ENCODE measurements around the gene EMD. TPM values are rescaled to one million over a fixed set of nuclear protein-coding genes. Genes with fewer than 3 reads are reported as not detected.

Gene EMD
- total RNA-seq, 4 donors from 2014 or later, result 36.5 to 71.6 (median 57.2) TPM

DNA sequence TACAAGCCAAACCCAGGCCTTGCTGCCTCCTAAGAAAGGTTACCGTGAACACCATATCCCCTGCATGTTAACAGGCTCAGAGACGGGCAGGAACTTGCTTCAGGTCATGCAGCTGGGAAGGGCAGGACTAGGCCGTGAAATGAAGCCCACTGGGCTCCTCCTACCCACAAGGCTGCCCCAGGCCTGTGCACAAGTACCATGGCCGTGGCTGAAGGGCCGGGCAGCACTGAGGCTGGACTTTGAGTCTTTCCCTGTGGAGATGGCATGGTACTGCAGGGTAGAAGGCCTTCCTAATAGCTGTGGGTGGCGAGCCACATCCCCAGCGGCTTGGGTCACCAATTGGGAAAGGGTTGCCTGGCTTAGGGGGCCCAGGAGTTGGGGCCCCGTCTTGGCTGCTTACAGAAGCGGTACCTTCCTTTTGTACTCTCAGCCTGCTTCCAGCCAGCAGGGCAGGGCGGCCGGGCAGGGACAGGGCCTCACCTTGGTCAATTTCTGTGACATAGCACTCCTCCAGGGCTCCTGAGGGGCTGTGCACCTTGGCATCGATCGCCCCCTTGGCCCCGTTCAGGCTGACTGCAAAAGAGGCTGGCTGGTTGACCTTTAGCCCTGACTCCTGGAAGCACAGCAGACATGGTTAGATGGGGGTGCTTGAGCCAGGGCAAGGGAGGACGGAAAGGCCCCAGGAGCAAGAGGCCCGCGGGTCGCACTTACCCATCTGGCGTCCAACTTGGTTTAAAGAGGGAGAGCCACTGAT, 28.5 kb upstream of the EMD start:
- DNase-seq, result no peak
- TF ChIP-seq POLR2A (IDR thresholded peaks at IDR 0.05), result no peak
- TF ChIP-seq, protein P1, sequence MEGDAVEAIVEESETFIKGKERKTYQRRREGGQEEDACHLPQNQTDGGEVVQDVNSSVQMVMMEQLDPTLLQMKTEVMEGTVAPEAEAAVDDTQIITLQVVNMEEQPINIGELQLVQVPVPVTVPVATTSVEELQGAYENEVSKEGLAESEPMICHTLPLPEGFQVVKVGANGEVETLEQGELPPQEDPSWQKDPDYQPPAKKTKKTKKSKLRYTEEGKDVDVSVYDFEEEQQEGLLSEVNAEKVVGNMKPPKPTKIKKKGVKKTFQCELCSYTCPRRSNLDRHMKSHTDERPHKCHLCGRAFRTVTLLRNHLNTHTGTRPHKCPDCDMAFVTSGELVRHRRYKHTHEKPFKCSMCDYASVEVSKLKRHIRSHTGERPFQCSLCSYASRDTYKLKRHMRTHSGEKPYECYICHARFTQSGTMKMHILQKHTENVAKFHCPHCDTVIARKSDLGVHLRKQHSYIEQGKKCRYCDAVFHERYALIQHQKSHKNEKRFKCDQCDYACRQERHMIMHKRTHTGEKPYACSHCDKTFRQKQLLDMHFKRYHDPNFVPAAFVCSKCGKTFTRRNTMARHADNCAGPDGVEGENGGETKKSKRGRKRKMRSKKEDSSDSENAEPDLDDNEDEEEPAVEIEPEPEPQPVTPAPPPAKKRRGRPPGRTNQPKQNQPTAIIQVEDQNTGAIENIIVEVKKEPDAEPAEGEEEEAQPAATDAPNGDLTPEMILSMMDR (IDR thresholded peaks at IDR 0.05), result no peak
- Histone ChIP-seq H3K27me3 (no peaks in the 10 kb centered on the region), H3K9me3 (no peaks in the 10 kb centered on the region), H3K27ac (no peak overlapping the region), H3K4me1 (no peaks in the 10 kb centered on the region), H3K36me3 (peaks cover 23 to 45% of the 10 kb centered on the region in 2 donors), H3K4me3 (replicated peaks in 1 of 3) (no peak overlapping the region)
- intact Hi-C loops (cut with DNase I), result no loop called here
- WGBS, 2 donors, result 88 to 92% methylated on average over 6 to 8 of the region's 19 CpGs

DNA sequence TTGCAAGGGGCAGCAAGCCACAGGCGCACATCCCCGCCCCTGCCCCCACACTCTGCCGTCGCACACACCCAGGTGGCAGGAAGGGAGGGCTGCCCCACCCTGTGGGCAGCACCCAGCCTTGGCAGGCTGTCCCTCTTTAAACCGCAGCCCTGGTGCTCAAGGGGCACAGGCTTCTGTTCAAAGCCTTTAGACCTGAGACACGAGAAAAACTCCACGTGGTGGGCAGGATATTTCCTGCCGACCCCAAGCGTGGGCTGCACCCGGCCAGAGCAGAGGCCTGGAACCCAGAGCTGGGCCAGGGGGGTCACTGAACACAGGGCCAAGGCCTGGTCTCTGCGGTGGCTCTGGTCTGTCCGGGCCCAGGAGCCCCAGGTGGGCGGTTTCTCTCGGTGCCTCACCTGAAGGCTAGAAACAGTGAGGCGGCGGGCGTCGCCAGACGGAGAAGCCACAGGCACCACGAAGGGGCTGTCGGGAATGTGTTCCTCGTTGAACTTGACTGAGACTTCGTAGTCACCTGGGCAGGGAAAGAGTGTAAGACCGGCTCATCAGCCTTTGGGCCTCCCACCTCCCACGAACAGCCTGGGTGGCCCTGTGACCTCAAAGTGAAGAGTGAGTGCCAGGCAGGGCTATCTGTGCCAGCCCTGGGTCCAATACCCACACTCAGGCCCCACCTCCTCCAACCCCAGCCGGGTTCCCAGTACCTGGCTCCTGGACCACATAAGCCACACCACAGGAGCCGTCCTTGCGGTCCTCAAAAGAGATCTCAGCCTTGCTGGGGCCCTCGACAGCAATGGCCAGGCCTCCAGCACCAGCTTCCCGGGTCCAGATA, 27.7 kb upstream of the EMD start:
- Histone ChIP-seq H3K27ac (no peak overlapping the region), H3K36me3 (peaks cover 23 to 45% of the 10 kb centered on the region in 2 donors), H3K4me1 (no peaks in the 10 kb centered on the region), H3K4me3 (replicated peaks in 1 of 3) (no peak overlapping the region), H3K9me3 (no peaks in the 10 kb centered on the region), H3K27me3 (no peaks in the 10 kb centered on the region)
- no peak for DNase-seq
- intact Hi-C loops (cut with DNase I), result no loop called here
- 83 to 89% methylated on average over 1 to 12 of the region's 30 CpGs for WGBS, 2 donors
- TF ChIP-seq, protein P1 (IDR thresholded peaks at IDR 0.05), result no peak
- TF ChIP-seq POLR2A (IDR thresholded peaks at IDR 0.05), result no peak

DNA sequence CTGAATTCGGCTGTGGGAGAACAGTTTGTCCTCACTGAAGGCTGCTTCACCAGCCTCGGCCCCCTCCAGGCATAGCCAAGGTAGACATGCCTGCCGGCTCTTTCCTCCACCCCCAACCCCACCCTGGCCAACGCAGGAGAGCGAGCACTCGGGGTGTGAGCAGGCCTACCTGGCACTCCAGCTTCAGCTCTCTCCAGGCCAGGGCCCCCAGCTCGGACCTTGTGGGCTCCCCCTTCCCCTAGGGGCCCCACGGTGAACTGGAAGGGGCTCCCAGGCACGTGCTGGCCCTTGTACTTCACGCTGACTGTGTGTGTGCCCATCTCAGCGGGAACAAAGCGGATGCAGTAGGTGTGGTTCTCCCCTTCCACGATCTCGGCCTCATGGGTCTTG, 27.1 kb upstream of the EMD start:
- Histone ChIP-seq H3K36me3 (peaks cover 28 to 48% of the 10 kb centered on the region in 2 donors), H3K27me3 (no peaks in the 10 kb centered on the region), H3K27ac (no peak overlapping the region), H3K9me3 (no peaks in the 10 kb centered on the region), H3K4me3 (replicated peaks in 1 of 3) (no peak overlapping the region), H3K4me1 (no peaks in the 10 kb centered on the region)
- DNase-seq, result no peak
- intact Hi-C loops (cut with DNase I), result no loop called here
- 84 to 89% methylated on average over 5 of the region's 14 CpGs for WGBS, 2 donors
- TF ChIP-seq, protein P1 (IDR thresholded peaks at IDR 0.05), result no peak
- TF ChIP-seq POLR2A (IDR thresholded peaks at IDR 0.05), result no peak

DNA sequence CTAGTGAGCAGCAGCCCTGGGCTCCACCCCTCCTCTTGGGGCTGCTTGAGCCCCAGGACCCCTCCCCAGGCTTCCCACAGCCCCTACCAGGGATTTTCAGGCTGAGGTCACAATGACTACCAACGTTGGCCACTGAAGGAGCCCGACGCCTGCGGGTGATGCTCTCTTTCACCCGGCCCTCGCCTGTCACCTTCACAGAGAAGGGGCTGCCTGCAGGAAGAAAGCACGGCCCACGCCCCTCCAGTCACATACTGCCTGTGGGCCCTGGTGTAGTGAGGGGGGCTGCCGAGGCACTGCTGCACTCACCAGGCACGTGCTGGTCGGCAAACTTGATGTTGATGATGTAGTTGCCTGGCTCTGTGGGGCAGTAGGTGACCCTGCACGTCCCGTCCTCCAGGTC, 26.6 kb upstream of the EMD start:
- Histone ChIP-seq H3K27me3 (no peaks in the 10 kb centered on the region), H3K4me3 (replicated peaks in 1 of 3) (no peak overlapping the region), H3K4me1 (no peaks in the 10 kb centered on the region), H3K36me3 (peaks cover 32 to 53% of the 10 kb centered on the region in 2 donors), H3K9me3 (no peaks in the 10 kb centered on the region), H3K27ac (no peak overlapping the region)
- no peak for DNase-seq
- intact Hi-C loops (cut with DNase I), result no loop called here
- WGBS, 2 donors, result 100% methylated on average over 2 of the region's 13 CpGs; no CpG with 5 or more reads in 1 of the 2 donors
- TF ChIP-seq, protein P1 (IDR thresholded peaks at IDR 0.05), result no peak

Data from thyroid gland (tissue), 4 donors.